SK-N-SH (cell line): ENCODE measurements around the gene VGLL4. TPM values are rescaled to one million over a fixed set of nuclear protein-coding genes. Genes with fewer than 3 reads are reported as not detected.
A peak's percentile ranks its signal among the peaks of the same experiment; 100 is the strongest.

Experiments
- CTCF ChIA-PET: fragments of 300-600, 350-600 bp; formaldehyde crosslinking; extraction: SDS; loops from one replicate; lab custom pipeline; 2021; lab: Yijun Ruan, JAX
- POLR2A ChIA-PET: fragments of 350-600 bp; sonication (Branson Sonifier 250); formaldehyde crosslinking; extraction: SDS; loops from one replicate; lab custom pipeline; 2020; ENCODE audit warnings: antibody characterized with exemption, inconsistent platforms; lab: Yijun Ruan, JAX
- DNase-seq: peaks from one replicate; pipeline ENCODE4 v3.0.0; 2012
- H2AFZ ChIP-seq: fragments of 200-600 bp; sonication (generic); 2 replicates; pipeline ENCODE4 v1.8.1; 2016; ENCODE audit warnings: antibody characterized with exemption, mild to moderate bottlenecking, low read depth
- H3F3A ChIP-seq: fragments of 200-600 bp; sonication (generic); replicated peaks from 2 replicates; pipeline ENCODE3; 2016; ENCODE audit warnings: antibody characterized with exemption, mild to moderate bottlenecking; ENCODE audit not compliant: insufficient read depth
- H3K27ac ChIP-seq, 2 experiments: fragments of 200-500 bp in 1 of 2; fragments of 200-600 bp in 1 of 2; sonication (Bioruptor generic) in 1 of 2; sonication (generic), shearing (Covaris generic) in 1 of 2; 2 replicates each; pipeline versions ENCODE4 v1.5.1 to v1.6.1; 2014 to 2016; ENCODE audit warnings: low read depth in 2 of 2, inconsistent platforms in 1 of 2, low read length in 1 of 2, mild to moderate bottlenecking in 1 of 2, mixed read lengths in 1 of 2
- H3K27me3 ChIP-seq: fragments of 200-600 bp; sonication (generic), shearing (Covaris generic); 2 replicates; pipeline ENCODE4 v1.6.1; 2016; ENCODE audit warnings: mixed run types; ENCODE audit not compliant: insufficient read depth
- H3K36me3 ChIP-seq, 2 experiments: fragments of 200-500 bp in 1 of 2; fragments of 200-600 bp in 1 of 2; sonication (Bioruptor generic) in 1 of 2; sonication (generic) in 1 of 2; replicated peaks in 1 of 2; 2 replicates each; pipeline versions ENCODE3 to v1.5.1; 2014 to 2016; ENCODE audit warnings: low read length in 1 of 2, mild to moderate bottlenecking in 1 of 2; ENCODE audit not compliant: insufficient read depth in 2 of 2, control insufficient read depth in 1 of 2
- H3K4me1 ChIP-seq, 2 experiments: fragments of 200-500 bp in 1 of 2; fragments of 200-600 bp in 1 of 2; sonication (Bioruptor generic) in 1 of 2; sonication (generic), shearing (Covaris generic) in 1 of 2; 2 replicates each; pipeline versions ENCODE4 v1.5.1 to v1.6.1; 2014 to 2016; ENCODE audit warnings: low read depth in 1 of 2, low read length in 1 of 2, mixed run types in 1 of 2; ENCODE audit not compliant: insufficient read depth in 2 of 2, control insufficient read depth in 1 of 2
- H3K4me2 ChIP-seq: fragments of 200-600 bp; sonication (generic), shearing (Covaris generic); 2 replicates; pipeline ENCODE4 v1.6.1; 2017; ENCODE audit warnings: mixed run types
- H3K4me3 ChIP-seq, 2 experiments: fragments of 200-500 bp in 1 of 2; fragments of 200-600 bp in 1 of 2; sonication (Bioruptor generic) in 1 of 2; sonication (generic), shearing (Covaris generic) in 1 of 2; 2 replicates each; pipeline versions ENCODE4 v1.5.1 to v1.8.1; 2014 to 2016; ENCODE audit warnings: low read depth in 2 of 2, inconsistent platforms in 1 of 2, low read length in 1 of 2, mild to moderate bottlenecking in 1 of 2, mixed read lengths in 1 of 2, moderate library complexity in 1 of 2
- H3K79me2 ChIP-seq: fragments of 200-600 bp; sonication (generic); 2 replicates; pipeline ENCODE4 v1.8.1; 2017; ENCODE audit warnings: mild to moderate bottlenecking; ENCODE audit not compliant: insufficient read depth
- H3K9ac ChIP-seq: fragments of 200-600 bp; sonication (generic); 2 replicates; pipeline ENCODE4 v1.6.1; 2017; ENCODE audit warnings: mixed run types
- H3K9me2 ChIP-seq: fragments of 200-600 bp; sonication (generic); 2 replicates; pipeline ENCODE4 v1.6.1; 2017; ENCODE audit warnings: mixed run types
- H3K9me3 ChIP-seq: fragments of 200-600 bp; sonication (generic); 2 replicates; pipeline ENCODE4 v1.6.1; 2017; ENCODE audit warnings: mixed run types, mild to moderate bottlenecking, moderate library complexity
- H4K20me1 ChIP-seq: fragments of 200-600 bp; sonication (generic); 2 replicates; pipeline ENCODE4 v1.6.1; 2017; ENCODE audit warnings: mild to moderate bottlenecking, mixed run types; ENCODE audit not compliant: insufficient read depth
- FOSL2 ChIP-seq: IDR thresholded peaks from 2 replicates; pipeline ENCODE4 v1.4.0; 2012; ENCODE audit warnings: low read depth, mild to moderate bottlenecking, moderate library complexity, borderline replicate concordance
- FOXJ3 ChIP-seq: sonication (generic); formaldehyde crosslinking; IDR thresholded peaks from 2 replicates; pipeline ENCODE4 v1.5.1; 2020; ENCODE audit warnings: mild to moderate bottlenecking, missing genetic modification reagents
- GABPA ChIP-seq: IDR thresholded peaks from 2 replicates; pipeline ENCODE4 v1.4.0; 2012; ENCODE audit warnings: low read depth, mild to moderate bottlenecking
- GATA2 ChIP-seq: sonication (generic); formaldehyde crosslinking; IDR thresholded peaks from 2 replicates; pipeline ENCODE4 v1.5.0; 2020; ENCODE audit warnings: mild to moderate bottlenecking, missing genetic modification reagents
- JUND ChIP-seq: IDR thresholded peaks from 2 replicates; pipeline ENCODE4 v1.4.0; 2012
- NFIC ChIP-seq: IDR thresholded peaks from 2 replicates; pipeline ENCODE4 v1.4.0; 2012; ENCODE audit warnings: borderline replicate concordance
- POLR2AphosphoS5 ChIP-seq: IDR thresholded peaks from 2 replicates; pipeline ENCODE4 v1.6.1; 2012; ENCODE audit warnings: low read depth, low read length
- REST ChIP-seq: IDR thresholded peaks from 2 replicates; pipeline ENCODE4 v1.6.1; 2012; ENCODE audit warnings: mild to moderate bottlenecking, low read depth, low read length, moderate library complexity
- RFX5 ChIP-seq: IDR thresholded peaks from 2 replicates; pipeline ENCODE4 v1.6.1; 2012; ENCODE audit warnings: mild to moderate bottlenecking, improper control_type of control experiment, low read length
- RXRA ChIP-seq: IDR thresholded peaks from 2 replicates; pipeline ENCODE4 v1.4.0; 2012; ENCODE audit warnings: low read depth, mild to moderate bottlenecking, borderline replicate concordance
- TCF12 ChIP-seq: IDR thresholded peaks from 2 replicates; pipeline ENCODE4 v1.4.0; 2012
- TEAD4 ChIP-seq: IDR thresholded peaks from 2 replicates; pipeline ENCODE4 v1.4.0; 2012; ENCODE audit warnings: mild to moderate bottlenecking, borderline replicate concordance; ENCODE audit not compliant: insufficient read depth
- USF1 ChIP-seq: IDR thresholded peaks from 2 replicates; pipeline ENCODE4 v1.4.0; 2012; ENCODE audit warnings: low read depth, borderline replicate concordance
- WGBS: methylation state at CpG from one replicate; pipeline ENCODE4 v1.1.6; 2017; ENCODE audit warnings: low lambda C conversion rate; 5-methylcytosine and 5-hydroxymethylcytosine counted together
- polyA plus RNA-seq, 3 experiments: library from polyadenylated mRNA; depleted of rRNA; stranded (reverse); fragments of >200 nt; gene quantifications; 2 replicates each; pipeline ENCODE4 v1.2.3, GENCODE V29; 2012
- TF ChIP-seq, protein P1 (sequence below): IDR thresholded peaks from 2 replicates; pipeline ENCODE4 v1.4.0; 2012; ENCODE audit warnings: low read depth, borderline replicate concordance

VGLL4 gene
- polyA plus RNA-seq, 1 of the 3 experiments (the other 2 are of a cell fraction): 48.9 TPM

- H3K36me3 ChIP-seq: peaks cover 8 to 9% of the 10 kb centered on the region in 2 experiments
- H3K79me2 ChIP-seq: peaks cover 100% of the 10 kb centered on the region
- H3K9me3 ChIP-seq: no peaks in the 10 kb centered on the region
- no peak overlapping the region for H3K4me2 ChIP-seq
- no peak overlapping the region for H3K4me3 ChIP-seq
- ChIA-PET POLR2A (no interaction called here), CTCF (no interaction called here)
- H3K9me2 ChIP-seq: no peaks in the 10 kb centered on the region
- peaks cover 23% of the 10 kb centered on the region for H3F3A ChIP-seq
- peaks cover 42 to 53% of the 10 kb centered on the region in 2 experiments for H3K4me1 ChIP-seq
- WGBS: 94% methylated on average over 4 of the region's 4 CpGs
- H3K27ac ChIP-seq: no peak overlapping the region
- H3K9ac ChIP-seq: no peak overlapping the region
- no peak for DNase-seq
- no peak overlapping the region for H2AFZ ChIP-seq
- TF ChIP-seq GABPA: no peak
- no peaks in the 10 kb centered on the region for H3K27me3 ChIP-seq
- H4K20me1 ChIP-seq: peaks cover 97% of the 10 kb centered on the region
These were observed 59.1 kb downstream of the VGLL4 start for GRCh38 chr3:11584570-11584969.

GRCh38 chr3:11583638-11584046 lies 60.1 kb downstream of the VGLL4 start:
- peaks cover 95% of the 10 kb centered on the region for H4K20me1 ChIP-seq
- no peak overlapping the region for H3K9ac ChIP-seq
- peaks cover 38 to 53% of the 10 kb centered on the region in 2 experiments for H3K4me1 ChIP-seq
- ChIA-PET POLR2A (no interaction called here), CTCF (interaction anchor here (0.6 to 1.3 kb wide), 2 partner anchors 9 to 27 kb away, joined by 3 read pairs; no protein-coding TSS in a partner anchor)
- peaks cover 8 to 9% of the 10 kb centered on the region in 2 experiments for H3K36me3 ChIP-seq
- H3K4me2 ChIP-seq: peak overlapping the region; percentile 90; the same call in 1 of the 2 replicates
- DNase-seq: no peak
- H3K27ac ChIP-seq: peak overlapping the region; percentile 80 to 88
- H3K27me3 ChIP-seq: no peaks in the 10 kb centered on the region
- 73% methylated on average over 10 of the region's 10 CpGs for WGBS
- H3F3A ChIP-seq: peaks cover 23% of the 10 kb centered on the region
- H3K79me2 ChIP-seq: peaks cover 100% of the 10 kb centered on the region
- no peak for TF ChIP-seq GABPA
- TF ChIP-seq RFX5: no peak
- no peak for TF ChIP-seq POLR2AphosphoS5
- TF ChIP-seq GATA2: no peak
- TF ChIP-seq FOXJ3 (CRISPR knock-in tag): no peak
- no peak for TF ChIP-seq USF1
- TF ChIP-seq FOSL2: no peak
- TF ChIP-seq JUND: no peak
- H3K4me3 ChIP-seq: no peak overlapping the region
- H3K9me3 ChIP-seq: no peaks in the 10 kb centered on the region
- H3K9me2 ChIP-seq: no peaks in the 10 kb centered on the region
- H2AFZ ChIP-seq: no peak overlapping the region

GRCh38 chr3:11583235-11583634 lies 60.5 kb downstream of the VGLL4 start:
- Histone ChIP-seq H2AFZ (no peak overlapping the region), H3K4me2 (peak overlapping the region; percentile 90), H3K27me3 (no peaks in the 10 kb centered on the region), H3F3A (peaks cover 23% of the 10 kb centered on the region), H3K27ac (peak overlapping the region; percentile 80 to 88), H3K9ac (peak overlapping the region; percentile 59; the same call in 1 of the 2 replicates), H3K79me2 (peaks cover 100% of the 10 kb centered on the region), H3K4me3 (peak overlapping the region in 1 of 2 experiments; percentile 49; a peak in 1 of 4 replicates), H4K20me1 (peaks cover 92% of the 10 kb centered on the region), H3K36me3 (peaks cover 7 to 9% of the 10 kb centered on the region in 2 experiments), H3K4me1 (peaks cover 34 to 51% of the 10 kb centered on the region in 2 experiments), H3K9me2 (no peaks in the 10 kb centered on the region), H3K9me3 (no peaks in the 10 kb centered on the region)
- ChIA-PET CTCF (interaction anchor here (0.6 to 1.3 kb wide), 2 partner anchors 10 to 27 kb away, joined by 3 read pairs; no protein-coding TSS in a partner anchor), POLR2A (no interaction called here)
- DNase-seq: no peak
- TF ChIP-seq RXRA: no peak
- no peak for TF ChIP-seq REST
- no peak for TF ChIP-seq NFIC
- TF ChIP-seq, protein P1, sequence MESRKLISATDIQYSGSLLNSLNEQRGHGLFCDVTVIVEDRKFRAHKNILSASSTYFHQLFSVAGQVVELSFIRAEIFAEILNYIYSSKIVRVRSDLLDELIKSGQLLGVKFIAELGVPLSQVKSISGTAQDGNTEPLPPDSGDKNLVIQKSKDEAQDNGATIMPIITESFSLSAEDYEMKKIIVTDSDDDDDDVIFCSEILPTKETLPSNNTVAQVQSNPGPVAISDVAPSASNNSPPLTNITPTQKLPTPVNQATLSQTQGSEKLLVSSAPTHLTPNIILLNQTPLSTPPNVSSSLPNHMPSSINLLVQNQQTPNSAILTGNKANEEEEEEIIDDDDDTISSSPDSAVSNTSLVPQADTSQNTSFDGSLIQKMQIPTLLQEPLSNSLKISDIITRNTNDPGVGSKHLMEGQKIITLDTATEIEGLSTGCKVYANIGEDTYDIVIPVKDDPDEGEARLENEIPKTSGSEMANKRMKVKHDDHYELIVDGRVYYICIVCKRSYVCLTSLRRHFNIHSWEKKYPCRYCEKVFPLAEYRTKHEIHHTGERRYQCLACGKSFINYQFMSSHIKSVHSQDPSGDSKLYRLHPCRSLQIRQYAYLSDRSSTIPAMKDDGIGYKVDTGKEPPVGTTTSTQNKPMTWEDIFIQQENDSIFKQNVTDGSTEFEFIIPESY: no peak
- TF ChIP-seq RFX5: no peak
- TF ChIP-seq GABPA: no peak
- TF ChIP-seq JUND: no peak
- TF ChIP-seq TCF12: no peak
- TF ChIP-seq USF1: no peak
- TF ChIP-seq POLR2AphosphoS5: no peak
- TF ChIP-seq TEAD4: no peak
